Purkinje cell (primary cell): ENCODE data around the gene OR6Q1. TPM values are rescaled to one million over a fixed set of nuclear protein-coding genes. Genes with fewer than 3 reads are reported as not detected.

Experiments used
- polyA plus RNA-seq: library from polyadenylated mRNA; unstranded; fragments of >200 nt; fragmentation: Nextera tagmentation; gene quantifications from 2 replicates; pipeline ENCODE4 v1.2.1, GENCODE V29; 2014

The OR6Q1 gene, protein sequence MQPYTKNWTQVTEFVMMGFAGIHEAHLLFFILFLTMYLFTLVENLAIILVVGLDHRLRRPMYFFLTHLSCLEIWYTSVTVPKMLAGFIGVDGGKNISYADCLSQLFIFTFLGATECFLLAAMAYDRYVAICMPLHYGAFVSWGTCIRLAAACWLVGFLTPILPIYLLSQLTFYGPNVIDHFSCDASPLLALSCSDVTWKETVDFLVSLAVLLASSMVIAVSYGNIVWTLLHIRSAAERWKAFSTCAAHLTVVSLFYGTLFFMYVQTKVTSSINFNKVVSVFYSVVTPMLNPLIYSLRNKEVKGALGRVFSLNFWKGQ
- not detected in 2 replicates for polyA plus RNA-seq

DNA sequence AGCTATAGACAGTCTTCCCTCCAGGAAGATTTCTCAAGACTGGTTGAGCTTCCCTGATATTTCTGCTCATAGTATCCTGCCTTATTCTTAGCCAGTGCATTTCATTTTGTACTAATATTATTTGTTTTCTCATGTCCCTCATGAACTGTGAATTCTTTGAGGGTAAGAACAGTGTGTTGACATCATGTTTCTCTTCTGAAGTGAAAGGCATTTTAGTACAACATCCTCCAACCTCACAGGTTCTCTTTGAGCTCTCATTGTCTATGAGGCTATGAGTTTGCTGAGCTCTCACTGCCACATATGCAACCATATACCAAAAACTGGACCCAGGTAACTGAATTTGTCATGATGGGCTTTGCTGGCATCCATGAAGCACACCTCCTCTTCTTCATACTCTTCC lies at the start of gene OR6Q1:
OR6Q1 (plus strand) TSS at position 301 of the 400 bp plus-strand sequence; CDS start at position 301, 0 bp downstream.

GRCh38 chr11:58023435-58023931 lies 7.3 kb upstream of the OR6Q1 start, which contains the start of gene OR9Q1:
OR9Q1 (plus strand) TSS chr11:58023881; CDS start chr11:58179445, 155,564 bp downstream.

Other genes with a start within 250 kb of the OR6Q1 start
- gene OR9Q1, start 7.1 kb upstream of the OR6Q1 start, polyA plus RNA-seq: not detected in 2 replicates
- not detected in 2 replicates for gene OR9I1, start 94.6 kb downstream of the OR6Q1 start, polyA plus RNA-seq
- gene OR9Q2, start 158.1 kb downstream of the OR6Q1 start, polyA plus RNA-seq: not detected in 2 replicates
- not detected in 2 replicates for gene OR1S2, start 173.2 kb downstream of the OR6Q1 start, polyA plus RNA-seq
- not detected in 2 replicates for gene OR1S1, start 181.8 kb downstream of the OR6Q1 start, polyA plus RNA-seq
- not detected in 2 replicates for gene OR10Q1, start 198.0 kb downstream of the OR6Q1 start, polyA plus RNA-seq
- not detected in 2 replicates for gene OR10W1, start 237.3 kb downstream of the OR6Q1 start, polyA plus RNA-seq